Colon (tissue), 2 donors: ENCODE data around the gene LRMDA.

ENCODE experiments used
- FAIRE-seq: peaks from 2 replicates; lab custom pipeline; 2012; peaks lifted over from hg19 to GRCh38; lab: Jason Lieb, UNC
- donor health status: control.
- donor health status: control.

The LRMDA gene

GRCh38 chr10:75776738-75777504 lies 345.5 kb downstream of the LRMDA start:
- no peak for FAIRE-seq

- no peak for FAIRE-seq
Observed at GRCh38 chr10:75778665-75779064, 347.2 kb downstream of the LRMDA start.

GRCh38 chr10:75779276-75779675 lies 347.9 kb downstream of the LRMDA start:
- no peak for FAIRE-seq

DNA sequence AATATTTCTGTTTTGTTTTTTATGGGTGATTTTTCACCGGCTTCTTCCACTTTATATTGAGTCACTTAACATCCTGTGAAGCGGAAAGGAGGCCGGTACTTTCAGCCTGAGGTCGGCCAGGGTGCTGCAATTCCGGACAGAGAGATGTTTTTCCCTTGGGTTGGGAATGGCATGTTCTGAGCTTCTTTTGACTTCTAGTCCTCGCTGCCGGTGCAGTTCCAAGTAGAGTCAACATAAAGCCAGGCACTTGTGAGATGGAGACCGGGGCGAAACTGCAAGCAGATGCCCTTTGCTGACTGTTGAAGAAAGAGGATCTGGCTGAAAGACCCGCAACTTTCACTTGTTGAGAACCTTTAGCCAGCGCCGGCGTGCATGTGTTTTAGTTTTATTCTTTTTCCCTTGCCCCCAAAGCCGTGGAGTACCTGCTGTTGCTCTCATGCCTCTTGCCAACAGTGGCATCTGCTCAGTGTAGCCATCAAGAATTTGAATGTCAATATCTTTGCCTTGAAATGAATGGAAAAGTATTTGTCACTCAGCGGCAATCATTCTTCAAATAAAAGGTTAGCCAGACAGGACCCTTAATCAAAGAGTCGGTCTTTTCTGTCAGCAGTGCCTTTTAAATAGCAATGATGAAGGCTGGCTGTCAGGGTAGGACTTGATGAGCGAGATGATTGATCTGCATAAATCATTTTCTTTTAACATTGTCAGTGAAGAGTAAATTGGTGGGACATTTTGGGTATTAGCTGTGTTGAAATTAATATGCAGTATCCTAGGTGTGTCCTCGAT lies 351.2 kb downstream of the LRMDA start:
- no peak for FAIRE-seq

DNA sequence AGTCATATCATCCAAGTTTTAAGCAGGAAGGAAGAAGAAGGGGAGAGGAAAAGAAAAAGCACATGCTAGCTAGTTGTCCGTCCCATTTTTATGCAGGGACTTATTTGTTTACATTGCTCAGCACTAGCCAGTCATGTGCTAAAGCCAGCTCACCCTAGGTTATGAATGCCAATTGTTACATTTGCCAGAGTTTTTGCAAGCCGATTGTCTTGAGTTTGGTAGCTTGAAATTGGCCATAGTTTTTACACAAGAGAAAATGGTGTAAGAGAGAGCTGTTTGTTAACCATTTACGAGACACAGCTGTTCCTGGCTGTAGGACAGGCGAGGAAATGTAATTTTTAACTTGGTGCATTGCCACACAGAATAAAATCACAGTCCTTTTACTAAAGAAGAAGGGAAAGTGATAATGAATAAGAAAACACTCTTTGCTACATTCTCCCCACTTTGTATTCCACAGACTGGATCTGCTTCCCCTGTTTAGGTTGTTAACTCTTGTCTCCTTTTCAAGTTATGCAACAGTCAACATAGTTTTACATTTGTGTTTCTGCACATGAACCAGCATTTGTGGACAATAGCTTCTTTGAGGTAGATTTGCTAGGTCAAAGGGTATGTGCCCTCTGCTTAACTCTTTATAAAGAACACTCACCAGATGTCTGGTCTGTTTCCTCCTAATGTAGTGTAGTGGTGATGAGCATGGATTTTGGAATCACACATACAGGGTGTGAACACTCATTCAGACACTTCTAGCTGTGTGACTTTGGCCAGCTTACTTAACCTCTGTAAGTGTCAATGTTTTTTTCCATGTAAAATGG lies 357.2 kb downstream of the LRMDA start:
- FAIRE-seq, result no peak

- FAIRE-seq, result no peak
Observed at GRCh38 chr10:75793848-75794247, 362.4 kb downstream of the LRMDA start.

GRCh38 chr10:75801121-75801520 lies 369.7 kb downstream of the LRMDA start:
- FAIRE-seq, result no peak

GRCh38 chr10:75801661-75802060 lies 370.2 kb downstream of the LRMDA start:
- no peak for FAIRE-seq

GRCh38 chr10:75803121-75803520 lies 371.7 kb downstream of the LRMDA start:
- FAIRE-seq, result no peak

DNA sequence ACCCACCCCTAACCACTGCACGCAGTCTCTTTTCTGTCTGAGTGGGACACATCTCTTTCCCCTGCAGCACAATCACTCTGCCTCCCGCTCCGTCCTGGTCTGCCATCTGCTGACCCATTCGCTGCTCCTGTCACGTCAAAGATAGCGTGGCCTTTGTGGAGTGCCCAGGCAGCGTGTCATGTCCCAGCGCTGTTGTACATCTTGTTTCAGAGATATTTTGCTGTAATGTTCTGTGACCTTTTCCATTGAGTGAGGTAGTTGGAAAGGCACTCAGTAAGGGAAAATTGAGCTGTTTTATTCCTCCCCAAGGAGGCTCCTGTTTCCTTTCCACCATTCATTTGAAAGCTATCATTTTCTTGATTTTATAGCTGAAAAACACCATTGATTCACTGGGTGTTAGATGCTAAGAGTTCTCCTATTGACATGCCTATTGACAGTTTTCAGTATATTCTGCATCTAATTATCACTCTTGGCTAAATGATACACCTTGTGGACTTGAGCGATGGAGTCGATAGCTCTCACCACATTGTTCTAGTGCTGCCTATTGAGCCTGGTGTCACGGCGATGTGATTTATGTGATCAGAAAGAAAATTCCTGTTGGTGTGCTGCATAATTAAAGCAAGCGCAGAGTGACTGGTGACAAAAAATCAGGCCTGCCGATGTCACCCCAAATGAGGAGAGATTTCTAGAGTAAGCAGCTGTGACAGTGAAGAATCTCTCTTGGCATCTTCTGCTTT lies 372.6 kb downstream of the LRMDA start:
- no peak for FAIRE-seq

DNA sequence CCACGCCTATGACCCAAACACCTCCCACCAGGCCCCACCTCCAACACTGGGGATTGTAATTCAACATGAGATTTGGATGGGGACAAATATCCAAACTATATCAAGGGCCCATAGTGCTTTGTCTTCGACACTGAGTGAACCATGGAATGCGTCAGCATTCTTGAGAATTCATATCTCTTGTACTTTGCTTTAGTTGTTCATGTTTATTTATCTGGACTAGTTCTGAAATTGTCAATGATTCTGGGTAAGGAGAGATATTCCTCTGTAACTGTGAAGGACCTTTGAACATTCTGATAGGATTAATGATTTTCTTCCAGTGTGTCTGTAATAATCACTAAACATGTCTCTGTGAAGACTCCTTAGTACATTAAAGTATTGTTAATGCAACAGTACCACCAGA lies 374.8 kb downstream of the LRMDA start:
- no peak for FAIRE-seq

DNA sequence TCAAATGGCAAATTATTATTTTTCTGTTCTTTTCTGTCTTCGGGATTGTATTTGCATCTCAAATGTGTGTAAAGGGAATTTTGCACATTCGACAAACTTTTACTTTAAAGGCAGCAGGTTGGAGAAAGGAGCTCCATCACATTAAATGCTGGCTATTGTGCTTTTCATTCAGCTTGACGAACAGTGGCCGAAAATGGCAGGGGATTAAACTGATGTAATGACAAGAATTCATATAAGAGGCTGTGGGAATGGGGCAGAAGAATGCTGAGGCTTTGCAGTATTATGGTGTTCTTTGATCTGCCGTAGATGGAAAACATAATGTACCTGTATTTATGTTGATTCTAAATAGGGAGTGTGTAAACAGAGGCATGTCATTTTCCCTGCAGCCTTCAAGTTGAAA lies 376.0 kb downstream of the LRMDA start:
- no peak for FAIRE-seq

- no peak for FAIRE-seq
Observed at GRCh38 chr10:75809003-75809402, 377.6 kb downstream of the LRMDA start.

GRCh38 chr10:75814014-75814413 lies 382.6 kb downstream of the LRMDA start:
- no peak for FAIRE-seq

GRCh38 chr10:75815066-75815465 lies 383.6 kb downstream of the LRMDA start:
- no peak for FAIRE-seq

- no peak for FAIRE-seq
Observed at GRCh38 chr10:75817198-75817597, 385.8 kb downstream of the LRMDA start.

GRCh38 chr10:75818552-75818951 lies 387.1 kb downstream of the LRMDA start:
- FAIRE-seq, result no peak

DNA sequence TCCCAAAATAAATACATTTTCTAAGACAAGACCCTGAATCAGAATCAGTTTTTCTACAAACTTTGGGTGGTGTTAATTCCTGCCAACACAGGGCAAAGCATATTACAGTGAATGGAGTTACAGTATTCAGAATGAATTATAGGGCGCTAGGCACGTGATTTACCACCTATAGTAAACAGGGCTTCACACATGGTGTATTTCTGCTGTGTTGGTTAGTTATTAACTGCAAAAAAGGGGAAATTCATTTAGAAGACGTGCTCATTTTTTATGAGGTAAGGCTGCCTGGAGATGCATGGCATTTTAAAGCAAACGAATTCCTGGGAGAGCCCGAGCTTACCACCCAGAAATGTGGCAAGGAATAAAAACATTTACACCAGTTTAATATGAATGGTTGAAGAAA lies 393.8 kb downstream of the LRMDA start:
- no peak for FAIRE-seq

DNA sequence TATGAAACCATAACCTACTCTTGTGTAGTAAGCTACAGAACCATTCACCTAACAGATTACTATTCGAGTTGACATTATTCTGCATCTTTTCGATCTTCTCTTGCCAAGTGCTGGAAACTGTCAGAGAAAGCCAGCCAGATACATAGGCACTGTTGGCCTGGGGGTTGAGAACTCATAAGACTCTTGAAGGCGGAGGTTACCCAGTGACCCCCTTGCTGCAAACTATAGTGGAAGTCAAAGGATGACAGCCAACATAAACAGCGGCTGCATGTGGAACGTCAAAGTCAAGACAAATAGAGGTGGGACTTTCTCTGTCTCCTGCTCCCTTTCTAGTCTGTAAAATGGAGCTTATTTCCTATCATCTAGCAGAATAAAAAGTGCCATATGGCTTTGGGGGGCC lies 394.2 kb downstream of the LRMDA start:
- FAIRE-seq, result no peak

DNA sequence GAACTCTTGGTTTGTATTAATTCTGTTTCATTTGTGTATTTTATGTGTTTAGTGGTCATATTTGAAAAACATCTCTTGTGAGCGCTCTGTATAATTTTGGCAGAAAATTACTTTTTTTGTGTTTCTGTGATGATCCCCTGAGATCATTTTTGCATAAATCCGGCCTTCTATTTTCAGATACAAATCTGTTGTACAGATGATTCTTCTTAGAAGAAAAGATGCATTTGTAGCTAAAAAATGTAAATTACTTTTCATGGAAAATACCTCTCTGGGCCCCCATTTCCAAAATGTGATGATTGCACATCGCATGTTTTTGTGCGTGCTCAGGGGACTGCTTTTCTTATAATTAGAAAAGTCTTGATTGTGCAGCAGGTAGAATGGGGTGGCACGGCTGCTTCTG lies 395.4 kb downstream of the LRMDA start:
- no peak for FAIRE-seq

GRCh38 chr10:75827587-75828021 lies 396.2 kb downstream of the LRMDA start:
- no peak for FAIRE-seq

DNA sequence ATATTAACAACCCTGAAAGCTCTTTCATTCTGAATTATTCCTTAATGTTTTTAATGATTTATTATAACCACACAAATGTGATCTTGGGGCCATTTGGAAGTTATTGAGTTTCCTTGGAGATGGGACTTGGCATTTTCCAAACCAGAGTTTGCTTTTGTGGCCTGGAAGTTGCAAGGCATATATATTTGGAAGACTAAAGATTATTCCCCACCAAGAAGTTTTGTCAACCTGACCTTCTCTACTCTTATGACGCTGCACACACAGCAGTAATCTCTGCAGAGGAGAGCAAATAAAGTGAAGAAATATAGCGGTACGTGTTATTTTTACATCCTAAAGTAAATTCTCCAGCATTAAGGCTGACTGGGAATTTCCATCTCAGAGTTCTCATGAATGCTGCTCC lies 397.0 kb downstream of the LRMDA start:
- FAIRE-seq, result no peak
